Panc1 (cell line): ENCODE data around the gene DCAF11. TPM values are rescaled to one million over a fixed set of nuclear protein-coding genes. Genes with fewer than 3 reads are reported as not detected.

Source experiments
- ATAC-seq: fragments of 200-7000 bp; cut with Tn5 transposase; 2 replicates; pipeline ENCODE4 v1.9.1; 2020; ENCODE audit warnings: mild to moderate bottlenecking, moderate library complexity
- BruUV-seq: library from RNA; stranded (reverse); fragments of 400-500 nt; replicated peaks from 2 replicates; lab custom pipeline; 2021; lab: Mats Ljungman, UMichigan
- CTCF ChIA-PET: fragments of 300-600 bp; sonication (Branson Sonifier 250); formaldehyde crosslinking; loops from one replicate; lab custom pipeline; 2022; ENCODE audit warnings: antibody characterized with exemption; lab: Charles Lee
- POLR2A ChIA-PET: fragments of 300-600 bp; sonication (Branson Sonifier 250); formaldehyde crosslinking; loops from one replicate; lab custom pipeline; 2022; ENCODE audit warnings: antibody characterized with exemption; lab: Charles Lee
- DNase-seq: peaks from one replicate; pipeline ENCODE4 v3.0.0-alpha.2; 2010; ENCODE audit warnings: low read depth, low spot score
- H3K27ac ChIP-seq: 2 replicates; pipeline ENCODE4 v1.5.1; 2011; ENCODE audit warnings: mild to moderate bottlenecking, low read length, inconsistent platforms
- H3K27me3 ChIP-seq: fragments of 200-500 bp; sonication (Bioruptor generic); 2 replicates; pipeline ENCODE4 v1.6.0; 2014; ENCODE audit warnings: low read length, inconsistent platforms; ENCODE audit not compliant: control insufficient read depth, insufficient read depth
- H3K36me3 ChIP-seq: fragments of 200-500 bp; sonication (Bioruptor generic); 2 replicates; pipeline ENCODE4 v1.5.1; 2014; ENCODE audit warnings: inconsistent platforms, mild to moderate bottlenecking, low read length, moderate library complexity; ENCODE audit not compliant: control insufficient read depth, insufficient read depth
- H3K4me1 ChIP-seq: 2 replicates; pipeline ENCODE4 v1.5.1; 2011; ENCODE audit warnings: inconsistent platforms, mild to moderate bottlenecking, low read length, moderate library complexity; ENCODE audit not compliant: control insufficient read depth, insufficient read depth
- H3K4me3 ChIP-seq, 2 experiments: 2 replicates each; pipeline ENCODE4 v1.5.1; 2011 to 2012; ENCODE audit warnings: low read depth in 2 of 2, low read length in 2 of 2, mild to moderate bottlenecking in 2 of 2, inconsistent platforms in 1 of 2, moderate library complexity in 1 of 2
- H3K9me3 ChIP-seq: fragments of 200-500 bp; sonication (Bioruptor generic); 2 replicates; pipeline ENCODE4 v1.5.1; 2014; ENCODE audit warnings: low read depth, mild to moderate bottlenecking, inconsistent platforms, low read length, moderate library complexity; ENCODE audit not compliant: control insufficient read depth, insufficient read depth
- CTCF ChIP-seq: fragments of 450-650 bp; IDR thresholded peaks from 2 replicates; pipeline ENCODE4 v1.5.1; 2017; ENCODE audit warnings: mild to moderate bottlenecking
- POLR2AphosphoS5 ChIP-seq: IDR thresholded peaks from 2 replicates; pipeline ENCODE4 v1.6.1; 2012; ENCODE audit warnings: mild to moderate bottlenecking, low read depth, low read length, moderate library complexity
- SIN3A ChIP-seq: IDR thresholded peaks from 2 replicates; pipeline ENCODE4 v1.6.1; 2012; ENCODE audit warnings: low read depth, mild to moderate bottlenecking, low read length, moderate library complexity, borderline replicate concordance; ENCODE audit not compliant: insufficient read depth
- TCF7L2 ChIP-seq: IDR thresholded peaks from 2 replicates; pipeline ENCODE4 v1.6.1; 2011; ENCODE audit warnings: mild to moderate bottlenecking, low read depth, low read length, inconsistent platforms
- in situ Hi-C: cut with HindIII; loops from 2 replicates; pipeline ENCODE4 v1.10.0; 2016; ENCODE audit warnings: low sequenced_read_pairs, low pct_unique_long_range_greater_than_20kb
- intact Hi-C: fragments of 100-400 bp; cut with micrococcal nuclease; formaldehyde crosslinking; loops from one replicate; pipeline ENCODE4 v1.10.0; 2022; ENCODE audit not compliant: unreplicated experiment
- total RNA-seq: library from RNA; stranded (reverse); gene quantifications from one replicate; pipeline ENCODE4 v1.2.1, GENCODE V29; 2021; ENCODE audit not compliant: unreplicated experiment
- TF ChIP-seq, protein P1 (sequence below), 2 experiments: IDR thresholded peaks; 2 replicates each; pipeline ENCODE4 v1.6.1; 2011 to 2012; ENCODE audit warnings: low read depth in 2 of 2, control low read depth in 1 of 2, low read length in 1 of 2, mild to moderate bottlenecking in 1 of 2, moderate library complexity in 1 of 2; ENCODE audit not compliant: insufficient read depth in 1 of 2

The DCAF11 gene
- total RNA-seq, 1 experiment from 2014 or later = 37.4 TPM

- ATAC-seq = peak; percentile 40
- BruUV-seq = no TSS peak
- peaks cover 30% of the 10 kb centered on the region for H3K4me1 ChIP-seq
- no peaks in the 10 kb centered on the region; the same call in 1 of the 2 replicates for H3K36me3 ChIP-seq
- no peak for TF ChIP-seq CTCF
- TF ChIP-seq SIN3A = no peak
- TF ChIP-seq TCF7L2 = no peak
- no peak for TF ChIP-seq POLR2AphosphoS5
- TF ChIP-seq, protein P1, sequence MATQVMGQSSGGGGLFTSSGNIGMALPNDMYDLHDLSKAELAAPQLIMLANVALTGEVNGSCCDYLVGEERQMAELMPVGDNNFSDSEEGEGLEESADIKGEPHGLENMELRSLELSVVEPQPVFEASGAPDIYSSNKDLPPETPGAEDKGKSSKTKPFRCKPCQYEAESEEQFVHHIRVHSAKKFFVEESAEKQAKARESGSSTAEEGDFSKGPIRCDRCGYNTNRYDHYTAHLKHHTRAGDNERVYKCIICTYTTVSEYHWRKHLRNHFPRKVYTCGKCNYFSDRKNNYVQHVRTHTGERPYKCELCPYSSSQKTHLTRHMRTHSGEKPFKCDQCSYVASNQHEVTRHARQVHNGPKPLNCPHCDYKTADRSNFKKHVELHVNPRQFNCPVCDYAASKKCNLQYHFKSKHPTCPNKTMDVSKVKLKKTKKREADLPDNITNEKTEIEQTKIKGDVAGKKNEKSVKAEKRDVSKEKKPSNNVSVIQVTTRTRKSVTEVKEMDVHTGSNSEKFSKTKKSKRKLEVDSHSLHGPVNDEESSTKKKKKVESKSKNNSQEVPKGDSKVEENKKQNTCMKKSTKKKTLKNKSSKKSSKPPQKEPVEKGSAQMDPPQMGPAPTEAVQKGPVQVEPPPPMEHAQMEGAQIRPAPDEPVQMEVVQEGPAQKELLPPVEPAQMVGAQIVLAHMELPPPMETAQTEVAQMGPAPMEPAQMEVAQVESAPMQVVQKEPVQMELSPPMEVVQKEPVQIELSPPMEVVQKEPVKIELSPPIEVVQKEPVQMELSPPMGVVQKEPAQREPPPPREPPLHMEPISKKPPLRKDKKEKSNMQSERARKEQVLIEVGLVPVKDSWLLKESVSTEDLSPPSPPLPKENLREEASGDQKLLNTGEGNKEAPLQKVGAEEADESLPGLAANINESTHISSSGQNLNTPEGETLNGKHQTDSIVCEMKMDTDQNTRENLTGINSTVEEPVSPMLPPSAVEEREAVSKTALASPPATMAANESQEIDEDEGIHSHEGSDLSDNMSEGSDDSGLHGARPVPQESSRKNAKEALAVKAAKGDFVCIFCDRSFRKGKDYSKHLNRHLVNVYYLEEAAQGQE (IDR thresholded peaks at IDR 0.05; ENCODE audit: insufficient read depth in 1 of 2, low read depth in 2 of 2, low read length in 1 of 2) = no peak
- peak overlapping the region; percentile 81 for H3K27ac ChIP-seq
- POLR2A ChIA-PET = interaction anchor here (0.6 to 0.7 kb wide), 4 partner anchors 20 to 129 kb away, joined by 3 to 24 read pairs (median 4); partner anchors contain the start of genes DCAF11 and NRL
- no peaks in the 10 kb centered on the region for H3K9me3 ChIP-seq
- intact Hi-C loops = no loop called here
- no peak for DNase-seq
- CTCF ChIA-PET = interaction anchor here (0.7 to 0.9 kb wide), 2 partner anchors 25 to 38 kb away, joined by 3 to 4 read pairs; partner anchors contain the start of gene IRF9
- no peaks in the 10 kb centered on the region for H3K27me3 ChIP-seq
- peak overlapping the region; percentile 68 to 81 for H3K4me3 ChIP-seq
- in situ Hi-C loops = no loop called here
Observed at GRCh38 chr14:24135584-24135833, 20.9 kb downstream of the DCAF11 start.

DNA sequence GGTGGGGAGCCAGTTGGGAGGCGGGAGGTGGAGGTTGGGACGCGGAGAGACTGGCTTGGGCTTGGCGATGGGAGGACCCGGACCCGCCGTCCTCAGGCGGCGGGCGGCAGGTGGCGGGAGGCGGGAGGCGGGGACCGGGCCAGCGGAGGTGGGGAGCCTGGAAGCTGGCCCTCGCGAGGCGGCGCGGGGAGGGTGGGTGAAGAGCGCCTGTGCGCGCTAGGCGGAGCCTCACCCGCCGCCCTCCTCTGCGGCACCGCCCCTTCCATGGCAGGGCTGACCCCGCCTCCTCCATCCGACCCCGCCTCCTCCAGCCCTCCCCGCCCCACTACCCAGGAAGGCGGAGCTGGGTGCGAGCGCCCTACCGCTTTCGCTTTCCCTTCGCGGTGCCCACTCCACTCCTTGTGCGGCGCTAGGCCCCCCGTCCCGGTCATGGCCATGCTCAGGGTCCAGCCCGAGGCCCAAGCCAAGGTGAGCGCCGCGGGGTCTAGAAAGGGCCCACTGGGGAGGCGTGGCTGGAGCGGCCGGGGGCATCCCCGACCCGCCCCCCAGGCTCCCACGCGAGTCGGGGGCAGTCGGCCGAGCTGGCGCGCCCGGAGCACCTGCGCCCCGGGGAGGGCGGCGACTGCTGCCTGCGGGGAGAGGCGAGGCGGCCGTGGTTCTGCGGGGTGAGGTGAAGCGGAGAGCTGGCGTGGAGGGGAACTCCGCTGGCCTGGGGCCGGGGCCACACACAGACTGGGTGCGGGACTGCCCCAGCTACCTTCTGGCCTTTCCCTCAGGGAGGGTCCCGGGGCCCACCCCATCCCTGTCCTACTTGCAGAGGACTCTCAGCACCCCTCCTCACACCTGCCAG lies 21.5 kb downstream of the DCAF11 start, which contains the start of gene PSME1:
PSME1 (plus strand) TSS at position 361 of the 850 bp plus-strand sequence; CDS start at position 430, 69 bp downstream.
- H3K36me3 ChIP-seq = no peaks in the 10 kb centered on the region; the same call in 1 of the 2 replicates
- ChIA-PET CTCF (interaction anchor here (0.7 to 0.9 kb wide), 3 partner anchors 21 to 39 kb away, joined by 3 to 4 read pairs (median 3); partner anchors contain the start of genes DCAF11, IRF9 and NRL), POLR2A (interaction anchor here (0.6 to 0.7 kb wide), 6 partner anchors 15 to 129 kb away, joined by 3 to 24 read pairs (median 4); partner anchors contain the start of genes DCAF11 and NRL)
- in situ Hi-C loops = no loop called here
- H3K9me3 ChIP-seq = no peaks in the 10 kb centered on the region
- DNase-seq (no peak), ATAC-seq (peak; percentile 93)
- peaks cover 30% of the 10 kb centered on the region for H3K4me1 ChIP-seq
- TF ChIP-seq SIN3A (0 out of 2 replicates have a peak, but pooled peaks have one; percentile 70), POLR2AphosphoS5 (peak; percentile 33; the same call in 1 of the 2 replicates), TCF7L2 (no peak)
- peak within 1 kb of the TSS; percentile 68 to 81 for H3K4me3 ChIP-seq
- intact Hi-C loops = no loop called here
- peak within 1 kb of the TSS; percentile 81 for H3K27ac ChIP-seq
- no peaks in the 10 kb centered on the region for H3K27me3 ChIP-seq
- BruUV-seq = no TSS peak
